ENCODE measurements around the gene CERS1.

CERS1 gene

DNA sequence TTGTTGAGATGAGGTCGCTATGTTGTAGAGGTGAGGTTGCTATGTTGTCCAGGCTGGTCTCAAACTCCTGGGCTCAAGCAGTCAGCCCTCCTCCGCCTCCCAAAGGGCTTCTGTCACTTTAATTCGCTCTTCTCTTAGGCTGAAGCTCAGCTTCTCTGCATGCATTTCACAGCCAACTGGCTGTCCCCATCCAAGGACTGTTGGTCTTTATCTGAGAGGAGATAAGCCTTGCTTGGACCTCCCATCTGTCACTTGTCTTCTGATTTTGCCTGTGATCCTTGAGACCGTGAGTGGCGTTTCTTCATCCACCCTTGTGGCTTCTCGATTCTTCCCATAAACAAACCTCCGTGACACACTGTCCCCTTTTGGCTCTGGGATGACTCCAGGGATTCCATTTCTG, 24.4 kb downstream of the CERS1 start:
- Histone ChIP-seq H3K9me2 (ENCODE audit: low read depth, low read length) (no peaks in the 10 kb centered on the region), H3K4me1 (ENCODE audit: insufficient read depth, low read length, severe bottlenecking) (no peaks in the 10 kb centered on the region), H3K27me3 (ENCODE audit: insufficient read depth, low read length) (no peaks in the 10 kb centered on the region), H3K36me3 (ENCODE audit: insufficient read depth, low read length) (peaks cover 20% of the 10 kb centered on the region), H3K9me3 (ENCODE audit: low read length) (no peaks in the 10 kb centered on the region), H3K4me3 (ENCODE audit: low read depth, low read length, poor library complexity, severe bottlenecking) (no peak overlapping the region), H3K4me2 (ENCODE audit: low read length) (no peak overlapping the region), H3K79me2 (ENCODE audit: insufficient read depth, low read length) (no peaks in the 10 kb centered on the region), H3F3A (ENCODE audit: insufficient read depth, low read length) (no peaks in the 10 kb centered on the region; the same call in 1 of the 2 replicates), H3K27ac (ENCODE audit: low read depth, low read length, poor library complexity, severe bottlenecking) (no peak overlapping the region), H4K20me1 (ENCODE audit: insufficient read depth, low read length) (no peaks in the 10 kb centered on the region), H2AFZ (ENCODE audit: low read length) (no peak overlapping the region), H3K9ac (ENCODE audit: low read length) (no peak overlapping the region)
- TF ChIP-seq EZH2 (IDR thresholded peaks at IDR 0.05; ENCODE audit: borderline replicate concordance, low read length), result no peak
- TF ChIP-seq, protein P1, sequence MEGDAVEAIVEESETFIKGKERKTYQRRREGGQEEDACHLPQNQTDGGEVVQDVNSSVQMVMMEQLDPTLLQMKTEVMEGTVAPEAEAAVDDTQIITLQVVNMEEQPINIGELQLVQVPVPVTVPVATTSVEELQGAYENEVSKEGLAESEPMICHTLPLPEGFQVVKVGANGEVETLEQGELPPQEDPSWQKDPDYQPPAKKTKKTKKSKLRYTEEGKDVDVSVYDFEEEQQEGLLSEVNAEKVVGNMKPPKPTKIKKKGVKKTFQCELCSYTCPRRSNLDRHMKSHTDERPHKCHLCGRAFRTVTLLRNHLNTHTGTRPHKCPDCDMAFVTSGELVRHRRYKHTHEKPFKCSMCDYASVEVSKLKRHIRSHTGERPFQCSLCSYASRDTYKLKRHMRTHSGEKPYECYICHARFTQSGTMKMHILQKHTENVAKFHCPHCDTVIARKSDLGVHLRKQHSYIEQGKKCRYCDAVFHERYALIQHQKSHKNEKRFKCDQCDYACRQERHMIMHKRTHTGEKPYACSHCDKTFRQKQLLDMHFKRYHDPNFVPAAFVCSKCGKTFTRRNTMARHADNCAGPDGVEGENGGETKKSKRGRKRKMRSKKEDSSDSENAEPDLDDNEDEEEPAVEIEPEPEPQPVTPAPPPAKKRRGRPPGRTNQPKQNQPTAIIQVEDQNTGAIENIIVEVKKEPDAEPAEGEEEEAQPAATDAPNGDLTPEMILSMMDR (IDR thresholded peaks at IDR 0.05; ENCODE audit: low read length), result no peak

DNA sequence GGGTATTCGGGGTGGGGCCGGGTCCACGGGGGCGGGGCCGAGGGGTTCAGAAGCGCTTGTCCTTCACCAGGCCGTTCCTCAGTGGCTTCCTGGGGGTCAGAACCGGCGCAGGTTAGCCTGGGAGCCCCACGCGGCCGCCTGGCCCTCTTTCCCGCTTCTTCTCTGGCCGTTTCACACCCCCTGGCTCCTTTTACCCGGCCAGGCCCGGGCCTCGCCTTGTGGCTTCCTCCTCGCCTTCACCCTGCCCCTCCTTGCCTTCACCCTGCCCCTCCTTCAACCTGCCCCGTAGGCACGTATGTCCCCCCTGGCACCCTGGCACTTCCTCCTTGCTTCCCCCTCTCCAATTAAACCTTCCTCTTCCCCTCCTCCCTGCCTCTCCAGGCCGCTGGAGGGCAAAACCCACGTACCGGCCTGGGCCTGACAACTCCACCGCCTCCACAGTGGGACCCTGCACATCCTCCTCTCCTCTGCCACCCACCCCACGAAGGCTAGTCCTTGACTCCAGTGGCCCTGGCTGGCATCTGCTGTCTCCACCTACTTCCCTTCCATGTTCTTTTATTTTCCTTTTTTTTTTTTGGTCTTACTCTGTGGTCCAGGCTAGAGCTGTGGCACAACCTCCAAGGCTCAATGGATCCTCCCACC, 25.3 kb downstream of the CERS1 start:
- Histone ChIP-seq H3K4me1 (ENCODE audit: insufficient read depth, low read length, severe bottlenecking) (no peaks in the 10 kb centered on the region), H3K27ac (ENCODE audit: low read depth, low read length, poor library complexity, severe bottlenecking) (no peak overlapping the region), H3F3A (ENCODE audit: insufficient read depth, low read length) (no peaks in the 10 kb centered on the region; the same call in 1 of the 2 replicates), H3K9ac (ENCODE audit: low read length) (no peak overlapping the region), H3K4me3 (ENCODE audit: low read depth, low read length, poor library complexity, severe bottlenecking) (no peak overlapping the region), H2AFZ (ENCODE audit: low read length) (no peak overlapping the region), H4K20me1 (ENCODE audit: insufficient read depth, low read length) (no peaks in the 10 kb centered on the region), H3K27me3 (ENCODE audit: insufficient read depth, low read length) (no peaks in the 10 kb centered on the region), H3K36me3 (ENCODE audit: insufficient read depth, low read length) (peaks cover 27% of the 10 kb centered on the region), H3K9me2 (ENCODE audit: low read depth, low read length) (no peaks in the 10 kb centered on the region), H3K9me3 (ENCODE audit: low read length) (no peaks in the 10 kb centered on the region), H3K4me2 (ENCODE audit: low read length) (no peak overlapping the region), H3K79me2 (ENCODE audit: insufficient read depth, low read length) (no peaks in the 10 kb centered on the region)
- no peak for TF ChIP-seq EZH2 (IDR thresholded peaks at IDR 0.05; ENCODE audit: borderline replicate concordance, low read length)
- TF ChIP-seq, protein P1 (IDR thresholded peaks at IDR 0.05; ENCODE audit: low read length), result no peak

DNA sequence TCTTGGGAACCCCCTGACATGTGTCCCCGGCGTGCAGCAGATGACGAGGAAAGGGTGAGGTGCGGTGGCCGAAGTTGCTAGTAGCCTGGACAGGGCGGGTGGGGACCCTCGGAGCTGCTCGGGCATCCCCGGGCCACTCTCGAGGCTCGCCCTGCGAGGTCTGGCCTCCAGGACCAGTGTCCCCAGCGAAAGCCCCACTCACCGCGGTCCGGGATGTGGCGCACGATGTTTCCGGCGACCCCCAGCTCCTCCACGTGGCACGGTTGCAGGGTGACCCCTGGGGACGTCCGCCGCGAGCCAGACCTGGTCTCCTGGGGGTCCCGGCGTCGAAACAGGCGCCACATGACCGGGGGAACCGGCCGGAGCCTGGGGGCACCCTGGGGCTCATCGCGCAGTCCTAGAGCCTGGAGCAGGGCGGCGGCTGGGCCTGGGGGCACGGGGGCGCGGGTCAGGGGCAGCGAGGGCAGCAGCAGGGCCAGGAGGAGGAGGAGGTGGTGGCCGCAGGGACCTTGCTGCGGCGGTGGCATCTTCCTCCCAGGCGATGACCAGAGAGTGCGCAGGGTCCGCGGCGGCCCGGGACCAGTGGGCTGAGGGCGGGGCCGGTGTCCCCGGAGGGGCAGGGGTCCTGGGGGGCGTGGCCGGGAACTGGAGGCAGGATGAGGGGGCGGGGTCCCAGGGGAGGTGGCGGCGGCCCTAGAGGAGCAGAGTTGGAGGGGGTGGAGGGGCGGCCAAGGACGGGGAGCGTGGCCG, 26.0 kb downstream of the CERS1 start:
- H3K4me1 ChIP-seq (ENCODE audit: insufficient read depth, low read length, severe bottlenecking), result no peaks in the 10 kb centered on the region

More for the DNA sequence above, 26.0 kb downstream of the CERS1 start:
- no peaks in the 10 kb centered on the region for H3K79me2 ChIP-seq (ENCODE audit: insufficient read depth, low read length)
- no peaks in the 10 kb centered on the region for H3K9me3 ChIP-seq (ENCODE audit: low read length)
- no peaks in the 10 kb centered on the region for H3K27me3 ChIP-seq (ENCODE audit: insufficient read depth, low read length)
- no peak overlapping the region for H3K4me3 ChIP-seq (ENCODE audit: low read depth, low read length, poor library complexity, severe bottlenecking)
- no peaks in the 10 kb centered on the region for H4K20me1 ChIP-seq (ENCODE audit: insufficient read depth, low read length)
- no peaks in the 10 kb centered on the region; the same call in 1 of the 2 replicates for H3F3A ChIP-seq (ENCODE audit: insufficient read depth, low read length)
- H3K9me2 ChIP-seq (ENCODE audit: low read depth, low read length), result no peaks in the 10 kb centered on the region
- no peak overlapping the region for H3K27ac ChIP-seq (ENCODE audit: low read depth, low read length, poor library complexity, severe bottlenecking)
- no peak overlapping the region for H2AFZ ChIP-seq (ENCODE audit: low read length)
- H3K9ac ChIP-seq (ENCODE audit: low read length), result no peak overlapping the region
- TF ChIP-seq EZH2 (IDR thresholded peaks at IDR 0.05; ENCODE audit: borderline replicate concordance, low read length), result no peak
- TF ChIP-seq, protein P1 (IDR thresholded peaks at IDR 0.05; ENCODE audit: low read length), result no peak
- H3K36me3 ChIP-seq (ENCODE audit: insufficient read depth, low read length), result peaks cover 34% of the 10 kb centered on the region
- H3K4me2 ChIP-seq (ENCODE audit: low read length), result no peak overlapping the region

Measured in OCI-LY1 (cell line).